Measurements from ENCODE around the gene C11orf58.

The C11orf58 gene

GRCh38 chr11:16801288-16801980, 63.0 kb downstream of the C11orf58 start:
- in situ Hi-C loops (cut with MboI; ENCODE audit: low sequenced_read_pairs), result no loop called here

DNA sequence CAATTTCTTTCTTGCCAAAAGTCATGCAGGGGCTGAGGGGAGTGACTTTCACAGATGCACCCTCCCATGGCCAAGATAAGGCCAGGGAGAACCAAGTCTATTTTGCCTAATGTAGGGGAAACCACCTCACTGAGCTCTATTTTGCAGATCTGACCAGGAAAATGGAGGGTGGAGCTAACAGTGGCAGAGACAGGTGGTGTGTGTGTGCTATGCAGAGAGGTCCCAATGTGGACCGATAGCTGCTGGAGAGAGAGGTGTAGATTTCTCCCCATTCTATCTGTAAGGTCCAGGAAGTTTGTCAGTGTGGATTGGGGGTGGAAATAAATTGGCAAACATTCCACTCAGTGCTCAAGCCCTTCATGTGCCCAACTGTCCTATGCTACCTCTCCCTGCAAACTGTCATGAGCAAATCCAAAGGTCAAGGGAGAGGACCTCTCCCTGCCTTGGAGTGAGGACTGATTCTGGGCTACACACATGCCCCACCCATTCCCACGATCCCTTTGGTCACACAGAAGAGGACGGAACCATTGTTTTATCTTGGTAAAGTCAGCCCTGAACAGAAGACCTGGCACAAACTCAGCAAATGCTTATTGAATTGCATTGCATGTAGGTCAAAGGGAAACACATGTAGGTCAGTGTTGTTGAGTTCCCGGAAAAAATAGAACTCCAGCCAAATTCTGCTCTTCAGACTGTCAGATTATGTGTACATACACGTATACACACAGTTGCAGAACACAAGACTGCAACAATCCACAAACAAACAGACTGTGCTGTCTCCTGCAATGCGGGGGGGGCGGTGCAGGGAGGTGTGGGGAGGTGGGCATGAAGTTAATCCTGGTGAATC, 65.9 kb downstream of the C11orf58 start:
- in situ Hi-C loops (cut with MboI; ENCODE audit: low sequenced_read_pairs), result no loop called here

- in situ Hi-C loops (cut with MboI; ENCODE audit: low sequenced_read_pairs), result no loop called here
Measured at GRCh38 chr11:16805938-16806337, 67.5 kb downstream of the C11orf58 start.

DNA sequence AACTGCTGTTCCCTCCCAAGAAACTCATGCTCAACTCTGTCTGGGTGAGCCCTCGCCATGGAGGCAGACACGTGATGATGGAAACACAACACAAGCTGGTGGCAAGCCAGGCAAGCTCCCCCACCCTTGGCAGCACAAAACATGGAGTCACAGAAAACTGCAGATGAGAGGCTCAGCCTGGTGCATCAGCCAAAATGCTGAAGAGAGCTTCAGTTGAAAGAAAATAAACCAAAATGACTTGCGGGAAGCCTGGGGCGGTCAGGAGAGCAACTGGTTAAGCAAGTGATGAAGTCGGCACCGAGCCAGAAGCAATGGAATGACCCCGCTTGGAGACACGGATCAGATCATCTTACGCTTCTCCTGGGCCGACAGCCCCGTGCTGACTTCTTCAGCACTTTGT, 68.3 kb downstream of the C11orf58 start:
- in situ Hi-C loops (cut with MboI; ENCODE audit: low sequenced_read_pairs), result no loop called here

DNA sequence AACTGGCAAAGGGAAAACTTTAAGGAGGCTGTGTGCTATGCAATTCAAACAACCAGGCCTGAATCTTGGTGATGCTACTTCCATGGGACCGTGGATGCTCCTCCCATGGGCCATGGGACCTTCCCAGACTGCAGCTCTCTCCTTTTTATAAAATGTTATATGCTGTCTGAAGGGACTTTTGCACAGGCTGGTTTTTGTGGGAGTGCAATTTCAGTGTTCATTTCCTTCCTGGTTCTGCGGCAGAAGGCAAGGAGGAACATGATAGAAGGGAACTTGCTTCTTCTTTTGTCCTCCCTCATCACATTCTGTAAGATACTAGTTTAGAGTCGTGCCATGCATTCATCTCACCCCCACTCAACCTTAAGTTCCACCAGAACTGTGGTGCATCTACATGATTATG, 68.9 kb downstream of the C11orf58 start:
- in situ Hi-C loops (cut with MboI; ENCODE audit: low sequenced_read_pairs), result no loop called here
